Activated CD8-positive, alpha-beta T cell treated with anti-CD3 and anti-CD28 coated beads for 36 hours (primary cell): ENCODE data around the gene CC2D2A. TPM values are rescaled to one million over a fixed set of nuclear protein-coding genes. Genes with fewer than 3 reads are reported as not detected.

Source experiments
- ATAC-seq: fragments of 200-7000 bp; cut with Tn5 transposase; one replicate; pipeline ENCODE4 v1.10.0; 2021; ENCODE audit warnings: mild to moderate bottlenecking, moderate library complexity
- CTCF ChIA-PET: fragments of 350-600 bp; sonication (Branson Sonifier 250); formaldehyde crosslinking; loops from one replicate; lab custom pipeline; 2021; ENCODE audit warnings: antibody characterized with exemption; lab: Charles Lee
- POLR2A ChIA-PET: fragments of 350-600 bp; sonication (Branson Sonifier 250); formaldehyde crosslinking; loops from one replicate; lab custom pipeline; 2021; ENCODE audit warnings: antibody characterized with exemption; lab: Charles Lee
- DNase-seq: peaks from one replicate; pipeline ENCODE4 v3.0.0-alpha.2; 2020
- H3K27ac Mint-ChIP-seq: one replicate; pipeline ENCODE4 v1.8.0; 2021; ENCODE audit warnings: mild to moderate bottlenecking, mixed read lengths
- H3K27me3 Mint-ChIP-seq: one replicate; pipeline ENCODE4 v1.8.0; 2021; ENCODE audit warnings: mixed read lengths
- H3K36me3 Mint-ChIP-seq: one replicate; pipeline ENCODE4 v1.8.0; 2021; ENCODE audit warnings: low read depth, mixed read lengths
- H3K4me1 Mint-ChIP-seq: one replicate; pipeline ENCODE4 v1.8.0; 2021; ENCODE audit warnings: low read depth, mixed read lengths
- H3K4me3 Mint-ChIP-seq: one replicate; pipeline ENCODE4 v1.8.0; 2021; ENCODE audit warnings: mild to moderate bottlenecking, moderate library complexity, mixed read lengths
- H3K9me3 Mint-ChIP-seq: one replicate; pipeline ENCODE4 v1.8.0; 2021; ENCODE audit warnings: mixed read lengths
- intact Hi-C: fragments of 100-400 bp; cut with micrococcal nuclease; formaldehyde crosslinking; loops from one replicate; pipeline ENCODE4 v1.10.0; 2022
- total RNA-seq, 2 experiments: library from RNA; stranded (reverse); gene quantifications; one replicate each; pipeline ENCODE4 v1.2.3, GENCODE V29; 2021
- TF ChIP-seq, protein P1 (sequence below): fragments of 200-600 bp; IDR thresholded peaks from one replicate; pipeline ENCODE4 v1.8.0; 2022; ENCODE audit warnings: antibody characterized with exemption, mild to moderate bottlenecking

The CC2D2A gene
- total RNA-seq, 2 experiments from 2014 or later = not detected

GRCh38 chr4:15563871-15564270 is 94.2 kb downstream of the CC2D2A start:
- CTCF ChIA-PET = no interaction called here
- POLR2A ChIA-PET = no interaction called here
- H3K4me3 Mint-ChIP-seq = no peak overlapping the region

GRCh38 chr4:15568821-15569220 is 99.1 kb downstream of the CC2D2A start:
- Mint-ChIP-seq H3K4me1 (no peaks in the 10 kb centered on the region), H3K4me3 (no peak overlapping the region), H3K36me3 (peaks cover 5% of the 10 kb centered on the region), H3K27me3 (no peaks in the 10 kb centered on the region), H3K9me3 (no peaks in the 10 kb centered on the region), H3K27ac (no peak overlapping the region)
- no peak for DNase-seq
- ChIA-PET CTCF (interaction anchor here (1.1 kb wide), 1 partner anchor 111 kb away, joined by 3 read pairs; no protein-coding TSS in a partner anchor), POLR2A (no interaction called here)
- TF ChIP-seq, protein P1, sequence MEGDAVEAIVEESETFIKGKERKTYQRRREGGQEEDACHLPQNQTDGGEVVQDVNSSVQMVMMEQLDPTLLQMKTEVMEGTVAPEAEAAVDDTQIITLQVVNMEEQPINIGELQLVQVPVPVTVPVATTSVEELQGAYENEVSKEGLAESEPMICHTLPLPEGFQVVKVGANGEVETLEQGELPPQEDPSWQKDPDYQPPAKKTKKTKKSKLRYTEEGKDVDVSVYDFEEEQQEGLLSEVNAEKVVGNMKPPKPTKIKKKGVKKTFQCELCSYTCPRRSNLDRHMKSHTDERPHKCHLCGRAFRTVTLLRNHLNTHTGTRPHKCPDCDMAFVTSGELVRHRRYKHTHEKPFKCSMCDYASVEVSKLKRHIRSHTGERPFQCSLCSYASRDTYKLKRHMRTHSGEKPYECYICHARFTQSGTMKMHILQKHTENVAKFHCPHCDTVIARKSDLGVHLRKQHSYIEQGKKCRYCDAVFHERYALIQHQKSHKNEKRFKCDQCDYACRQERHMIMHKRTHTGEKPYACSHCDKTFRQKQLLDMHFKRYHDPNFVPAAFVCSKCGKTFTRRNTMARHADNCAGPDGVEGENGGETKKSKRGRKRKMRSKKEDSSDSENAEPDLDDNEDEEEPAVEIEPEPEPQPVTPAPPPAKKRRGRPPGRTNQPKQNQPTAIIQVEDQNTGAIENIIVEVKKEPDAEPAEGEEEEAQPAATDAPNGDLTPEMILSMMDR = no peak
- intact Hi-C loops = no loop called here
- ATAC-seq = no peak

More at GRCh38 chr4:15563871-15564270, 94.2 kb downstream of the CC2D2A start:
- no peaks in the 10 kb centered on the region for H3K4me1 Mint-ChIP-seq
- no peaks in the 10 kb centered on the region for H3K27me3 Mint-ChIP-seq
- intact Hi-C loops = no loop called here
- H3K36me3 Mint-ChIP-seq = peaks cover 2% of the 10 kb centered on the region
- H3K27ac Mint-ChIP-seq = no peak overlapping the region
- H3K9me3 Mint-ChIP-seq = no peaks in the 10 kb centered on the region
- TF ChIP-seq, protein P1 = no peak
- DNase-seq (no peak), ATAC-seq (no peak)

- TF ChIP-seq, protein P1 = no peak
- POLR2A ChIA-PET = no interaction called here
- DNase-seq = no peak
- Mint-ChIP-seq H3K27me3 (no peaks in the 10 kb centered on the region), H3K27ac (no peak overlapping the region), H3K36me3 (peaks cover 5% of the 10 kb centered on the region), H3K4me1 (no peaks in the 10 kb centered on the region), H3K9me3 (no peaks in the 10 kb centered on the region), H3K4me3 (no peak overlapping the region)
- ATAC-seq = no peak
- CTCF ChIA-PET = no interaction called here
- intact Hi-C loops = no loop called here
These were observed 100.1 kb downstream of the CC2D2A start for GRCh38 chr4:15569746-15570145.

DNA sequence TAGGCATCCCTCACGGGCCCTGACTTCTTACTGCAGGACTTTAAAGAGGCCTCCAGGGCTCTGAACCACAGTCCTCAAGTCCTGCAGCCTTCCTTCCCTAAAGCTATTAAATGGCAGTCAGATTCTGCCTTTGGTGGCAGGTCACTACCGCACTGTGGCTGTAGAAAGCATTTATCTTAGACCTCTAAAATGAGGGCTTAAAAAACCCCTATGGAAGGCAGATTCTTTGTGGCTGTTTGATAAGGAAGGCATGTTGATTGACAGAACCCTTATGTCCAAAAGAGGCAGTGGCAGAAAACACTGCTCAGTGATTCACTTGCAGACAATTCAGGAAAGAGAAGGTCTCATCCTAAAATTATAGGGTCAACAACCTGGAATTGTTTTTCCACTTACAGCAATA is 106.3 kb downstream of the CC2D2A start:
- Mint-ChIP-seq H3K4me1 (no peaks in the 10 kb centered on the region), H3K4me3 (no peak overlapping the region), H3K27me3 (no peaks in the 10 kb centered on the region), H3K27ac (no peak overlapping the region), H3K9me3 (no peaks in the 10 kb centered on the region), H3K36me3 (no peaks in the 10 kb centered on the region)
- ChIA-PET POLR2A (interaction anchor here (0.8 kb wide), 1 partner anchor 20 kb away, joined by 4 read pairs; no protein-coding TSS in a partner anchor), CTCF (interaction anchor here (0.7 kb wide), 1 partner anchor 83 kb away, joined by 3 read pairs; no protein-coding TSS in a partner anchor)
- ATAC-seq (no peak), DNase-seq (no peak)
- intact Hi-C loops = no loop called here
- TF ChIP-seq, protein P1 = no peak

DNA sequence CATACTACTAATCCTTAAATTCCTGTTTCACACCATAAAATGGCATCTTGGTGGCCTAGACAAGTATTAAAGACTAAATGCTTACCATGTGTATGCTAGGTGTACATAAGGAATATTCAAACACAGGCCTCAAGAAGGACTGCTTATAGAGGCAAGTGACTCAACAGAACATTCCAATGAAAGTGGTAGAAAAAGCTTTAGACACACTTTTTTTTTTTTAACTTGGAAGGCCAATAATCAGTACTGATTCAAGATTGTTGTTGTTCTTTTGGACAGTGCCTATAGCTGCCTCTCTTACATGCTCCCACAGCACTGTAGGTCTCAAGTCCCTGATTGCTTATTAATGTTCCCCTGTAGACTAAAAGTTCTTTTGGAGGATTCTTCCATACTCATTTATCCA is 107.8 kb downstream of the CC2D2A start:
- no peaks in the 10 kb centered on the region for H3K4me1 Mint-ChIP-seq
- H3K9me3 Mint-ChIP-seq = no peaks in the 10 kb centered on the region
- TF ChIP-seq, protein P1 = no peak
- intact Hi-C loops = no loop called here
- ChIA-PET CTCF (no interaction called here), POLR2A (interaction anchor here (1.2 kb wide), 1 partner anchor 21 kb away, joined by 3 read pairs; no protein-coding TSS in a partner anchor)
- H3K27ac Mint-ChIP-seq = no peak overlapping the region
- H3K36me3 Mint-ChIP-seq = no peaks in the 10 kb centered on the region
- no peak for ATAC-seq
- H3K4me3 Mint-ChIP-seq = no peak overlapping the region
- no peak for DNase-seq
- H3K27me3 Mint-ChIP-seq = no peaks in the 10 kb centered on the region
